ENCODE measurements around the gene GET4.

- TF ChIP-seq FOXM1 (IDR thresholded peaks at IDR 0.05; ENCODE audit: borderline replicate concordance) (no peak), TARDBP (IDR thresholded peaks at IDR 0.05) (no peak), SP1 (IDR thresholded peaks at IDR 0.05) (no peak), BHLHE40 (IDR thresholded peaks at IDR 0.05; ENCODE audit: borderline replicate concordance) (no peak), PKNOX1 (IDR thresholded peaks at IDR 0.05) (no peak), FOXA1 (IDR thresholded peaks at IDR 0.05) (no peak), ARNT (IDR thresholded peaks at IDR 0.05) (no peak; the same call in 1 of the 2 replicates), NFRKB (IDR thresholded peaks at IDR 0.05) (no peak), SUZ12 (IDR thresholded peaks at IDR 0.05) (no peak), FOXK2 (IDR thresholded peaks at IDR 0.05) (peak; percentile 63; the same call in 1 of the 2 replicates), HDGF (IDR thresholded peaks at IDR 0.05; ENCODE audit: borderline replicate concordance) (peak; percentile 75; the same call in 1 of the 2 replicates), L3MBTL2 (conservative IDR thresholded peaks at IDR 0.05) (peak; percentile 91), CTBP1 (IDR thresholded peaks at IDR 0.05; ENCODE audit: borderline replicate concordance) (no peak)
Observed at GRCh38 chr7:873367-874002, 2.9 kb upstream of the GET4 start.

Measured in HEK293T (cell line).